Mucosa of rectum (tissue), 2 donors: ENCODE results near the gene WNT1.

Source experiments
- H3K27ac ChIP-seq, 2 donors: one replicate each; pipeline ENCODE4 v1.7.0; 2013; ENCODE audit warnings: inconsistent platforms in 2 of 2, low read depth in 2 of 2, low read length in 2 of 2
- H3K27me3 ChIP-seq, 2 donors: one replicate each; pipeline ENCODE4 v1.7.0; 2013; ENCODE audit warnings: low read length in 2 of 2; ENCODE audit not compliant: control insufficient read depth in 2 of 2, insufficient read depth in 2 of 2
- H3K36me3 ChIP-seq, 2 donors: one replicate each; pipeline ENCODE4 v1.7.0; 2013; ENCODE audit warnings: low read length in 2 of 2; ENCODE audit not compliant: control insufficient read depth in 2 of 2, insufficient read depth in 2 of 2
- H3K4me1 ChIP-seq, 2 donors: one replicate each; pipeline ENCODE4 v1.7.0; 2013; ENCODE audit warnings: low read length in 2 of 2, mild to moderate bottlenecking in 1 of 2; ENCODE audit not compliant: control insufficient read depth in 2 of 2, insufficient read depth in 2 of 2
- H3K4me3 ChIP-seq, 2 donors: one replicate each; pipeline ENCODE4 v1.7.0; 2013; ENCODE audit warnings: low read length in 2 of 2
- H3K9ac ChIP-seq, 2 donors: one replicate each; pipeline ENCODE4 v1.7.0; 2013; ENCODE audit warnings: low read length in 2 of 2, low read depth in 1 of 2, mild to moderate bottlenecking in 1 of 2
- H3K9me3 ChIP-seq, 2 donors: one replicate each; pipeline ENCODE4 v1.7.0; 2013; ENCODE audit warnings: low read length in 2 of 2; ENCODE audit not compliant: control insufficient read depth in 2 of 2
- donor health status: healthy.
- donor health status: Normal muscosa, but diverticular disease.

Gene WNT1

DNA sequence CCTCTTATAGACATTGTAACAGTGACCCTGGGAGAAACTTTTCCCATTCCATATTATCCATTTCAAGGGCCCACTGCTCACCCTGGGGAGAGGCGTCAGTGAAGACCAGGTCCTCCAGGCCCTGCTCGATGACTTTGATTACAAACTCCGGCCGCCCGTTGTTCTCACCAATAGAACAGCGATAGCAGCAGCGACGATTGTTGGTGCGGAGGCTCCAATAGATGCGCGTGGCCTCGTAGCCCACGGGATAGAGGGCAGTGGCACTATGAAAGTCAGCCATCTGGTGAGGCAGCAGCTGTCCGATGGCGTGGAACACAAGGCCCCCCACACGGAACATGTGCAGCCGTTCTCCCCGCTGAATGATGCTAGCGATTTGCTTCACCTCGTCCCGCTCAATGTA is 48.0 kb downstream of the WNT1 start:
- Histone ChIP-seq H3K9ac (no peak overlapping the region), H3K27ac (no peak overlapping the region), H3K27me3 (no peaks in the 10 kb centered on the region), H3K4me3 (no peak overlapping the region), H3K36me3 (peaks cover 71 to 82% of the 10 kb centered on the region in 2 donors), H3K9me3 (no peaks in the 10 kb centered on the region), H3K4me1 (no peaks in the 10 kb centered on the region)

DNA sequence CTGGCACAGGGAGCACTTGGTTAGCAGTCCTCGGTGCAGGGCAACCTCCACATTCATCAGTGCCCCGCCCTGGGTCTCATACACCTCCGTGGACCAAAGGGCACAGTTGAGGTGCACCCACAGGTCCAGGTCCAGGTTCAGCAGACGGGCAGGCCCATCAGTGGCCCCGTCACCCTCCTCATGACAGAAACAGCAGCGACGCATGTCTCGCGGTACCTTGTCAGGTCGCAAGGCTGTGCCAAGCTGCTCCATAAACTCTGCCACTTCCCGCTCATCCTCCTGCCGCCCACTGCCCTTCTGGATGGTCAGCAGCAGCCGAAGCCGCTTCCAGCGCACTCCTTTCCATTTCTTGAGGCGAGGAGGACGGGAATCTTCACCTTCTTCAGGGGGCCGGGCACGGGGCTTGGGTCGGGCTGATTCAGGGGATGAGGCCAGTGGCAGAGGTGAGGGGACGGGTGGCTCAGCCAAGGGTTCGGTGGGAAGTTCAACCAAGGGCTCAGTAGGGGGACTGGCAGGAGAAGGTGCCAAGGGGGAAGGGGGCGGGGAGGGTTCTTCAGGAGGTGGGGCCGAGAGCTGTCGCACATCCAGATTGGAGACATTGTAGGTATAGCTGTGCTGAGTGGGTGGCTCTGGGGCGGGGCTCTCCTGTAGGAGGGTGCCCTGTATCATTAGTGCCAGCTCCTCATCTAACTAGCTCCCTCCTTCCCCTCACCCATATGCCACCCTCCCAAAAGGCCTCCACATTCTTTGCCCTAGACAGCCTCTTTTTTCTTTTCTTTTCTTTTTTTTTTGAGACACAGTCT is 48.8 kb downstream of the WNT1 start:
- Histone ChIP-seq H3K9me3 (no peaks in the 10 kb centered on the region), H3K36me3 (peaks cover 73 to 85% of the 10 kb centered on the region in 2 donors), H3K27me3 (no peaks in the 10 kb centered on the region), H3K4me1 (no peaks in the 10 kb centered on the region), H3K4me3 (no peak overlapping the region), H3K27ac (no peak overlapping the region), H3K9ac (no peak overlapping the region)

DNA sequence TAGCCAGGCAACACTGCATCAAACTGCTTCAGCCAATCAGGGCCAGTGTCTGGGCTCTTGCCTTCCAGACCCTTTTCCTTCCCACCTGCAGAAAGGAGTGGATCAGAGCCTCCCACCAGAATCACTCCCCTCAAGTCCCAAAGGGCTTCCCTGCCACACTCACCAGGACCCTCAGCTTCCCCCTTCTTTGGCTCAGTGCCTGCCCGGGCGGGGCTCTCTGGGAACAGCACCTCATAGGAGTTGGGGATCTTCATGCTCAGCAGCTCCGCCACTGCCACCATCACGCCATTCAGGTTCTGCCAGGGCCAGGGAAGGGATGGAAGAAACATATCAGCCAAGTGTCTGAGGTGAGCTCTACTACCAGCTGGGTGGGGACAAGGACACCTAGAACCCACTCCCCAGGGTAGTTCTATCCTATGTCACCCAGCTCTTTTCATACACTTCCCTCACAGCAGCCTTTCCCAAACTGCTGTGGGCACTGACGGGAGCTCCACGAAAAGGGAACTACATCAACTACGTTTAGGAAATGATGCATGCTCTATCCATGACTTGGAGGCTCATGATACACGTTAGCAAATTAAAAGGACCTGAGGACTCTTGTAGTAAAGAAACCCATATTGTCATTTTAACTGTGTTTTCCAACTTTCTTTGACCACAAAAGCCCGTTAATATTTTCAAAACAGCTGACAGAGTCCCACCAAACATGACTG is 49.9 kb downstream of the WNT1 start:
- Histone ChIP-seq H3K9ac (no peak overlapping the region), H3K27me3 (no peaks in the 10 kb centered on the region), H3K4me1 (no peaks in the 10 kb centered on the region), H3K4me3 (no peak overlapping the region), H3K36me3 (peaks cover 73 to 84% of the 10 kb centered on the region in 2 donors), H3K27ac (no peak overlapping the region), H3K9me3 (no peaks in the 10 kb centered on the region)

DNA sequence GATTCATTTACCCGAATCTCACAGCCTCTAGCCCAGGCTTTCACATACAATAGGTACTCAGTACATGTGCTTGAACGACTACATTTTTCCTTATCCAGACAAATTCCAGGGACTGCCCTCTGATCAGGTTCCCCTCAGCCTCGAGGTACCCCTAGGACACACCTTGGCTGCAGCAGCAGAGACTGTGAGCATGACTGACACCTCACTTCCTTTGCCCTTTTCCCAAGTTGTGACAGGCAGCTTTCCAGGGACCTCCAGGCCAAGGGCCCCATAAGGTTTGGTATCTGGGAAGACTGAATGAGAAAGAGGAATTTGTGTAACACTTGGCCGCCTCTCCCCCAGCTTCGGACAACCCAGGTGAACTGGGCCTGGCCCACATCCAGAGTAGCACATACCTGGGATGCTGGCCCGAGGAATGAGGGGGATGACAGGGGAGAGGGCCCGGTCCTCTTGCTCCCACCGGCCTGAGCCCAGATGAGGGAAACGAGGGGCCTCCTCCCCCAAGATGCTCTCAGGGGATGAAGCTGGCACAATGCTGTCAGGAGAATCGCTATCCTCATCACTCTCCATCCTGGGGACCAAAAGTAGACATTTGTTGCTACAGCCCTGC is 50.6 kb downstream of the WNT1 start:
- peaks cover 75 to 88% of the 10 kb centered on the region in 2 donors for H3K36me3 ChIP-seq
- no peak overlapping the region for H3K27ac ChIP-seq
- no peak overlapping the region for H3K4me3 ChIP-seq
- H3K9me3 ChIP-seq = no peaks in the 10 kb centered on the region
- H3K9ac ChIP-seq = no peak overlapping the region
- H3K4me1 ChIP-seq = no peaks in the 10 kb centered on the region
- H3K27me3 ChIP-seq = no peaks in the 10 kb centered on the region

DNA sequence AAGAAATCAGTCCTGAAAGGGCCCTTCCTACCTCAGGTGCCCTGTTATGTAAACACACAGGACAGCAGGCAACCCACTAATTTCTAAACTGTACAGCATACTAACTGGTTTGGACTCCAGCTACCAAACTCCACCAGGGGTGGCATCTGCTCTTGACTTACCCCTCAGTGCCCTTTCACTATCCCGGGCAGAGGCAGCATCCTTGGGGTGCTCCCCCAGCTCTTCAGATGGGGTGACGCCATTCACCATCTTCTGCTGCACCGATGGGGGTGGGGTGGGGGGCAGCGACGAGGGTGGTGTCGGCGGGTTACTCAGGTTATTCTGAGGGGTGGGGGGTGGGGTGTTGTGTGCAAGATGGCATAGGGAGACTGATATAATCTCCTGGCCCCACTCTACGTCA is 52.0 kb downstream of the WNT1 start:
- no peaks in the 10 kb centered on the region for H3K4me1 ChIP-seq
- no peak overlapping the region for H3K4me3 ChIP-seq
- no peak overlapping the region for H3K27ac ChIP-seq
- peaks cover 79 to 87% of the 10 kb centered on the region in 2 donors for H3K36me3 ChIP-seq
- no peaks in the 10 kb centered on the region for H3K27me3 ChIP-seq
- no peak overlapping the region for H3K9ac ChIP-seq
- H3K9me3 ChIP-seq = no peaks in the 10 kb centered on the region

DNA sequence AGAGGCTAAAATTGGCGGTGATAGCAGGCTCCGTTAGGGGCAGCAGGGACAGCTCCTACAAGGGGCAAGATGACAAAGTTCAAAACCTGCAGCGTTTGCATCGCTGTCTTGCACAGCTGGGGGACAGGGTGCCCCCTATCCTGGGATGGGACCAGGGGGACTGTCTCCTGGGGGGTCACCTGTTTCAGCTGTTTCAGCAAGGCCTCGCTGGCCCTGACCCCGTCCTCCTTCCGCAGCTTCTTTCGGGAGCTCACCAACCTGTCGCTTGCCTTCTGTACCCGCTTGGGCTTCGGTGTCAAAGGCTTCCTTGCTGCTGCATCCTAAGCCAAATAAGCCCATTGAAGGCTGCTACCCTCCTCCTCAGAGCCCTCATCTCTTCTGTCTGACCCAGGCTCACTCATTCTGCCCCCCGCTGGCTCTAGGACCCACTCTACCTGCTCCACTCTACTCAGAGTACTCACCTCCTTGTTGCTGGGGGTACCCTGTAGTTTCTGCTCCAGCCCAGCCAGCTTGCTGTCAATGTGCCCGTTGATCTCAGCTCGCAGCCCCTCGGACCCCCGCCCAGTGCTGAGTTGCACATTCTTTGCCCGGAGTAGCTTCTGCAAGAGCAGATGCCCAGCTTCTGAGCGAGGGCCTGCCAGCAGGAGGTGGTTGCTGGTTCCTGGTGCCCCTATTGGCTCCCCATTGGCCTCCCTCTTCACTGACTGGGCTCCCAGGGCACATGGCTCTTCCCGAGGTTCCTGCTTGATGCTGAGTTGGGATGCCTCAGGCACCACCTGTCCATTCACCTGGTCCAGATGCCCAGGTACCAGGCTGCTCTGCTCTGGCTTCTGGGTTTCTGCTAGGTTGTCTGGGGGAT is 52.8 kb downstream of the WNT1 start:
- Histone ChIP-seq H3K27ac (no peak overlapping the region), H3K27me3 (no peaks in the 10 kb centered on the region), H3K36me3 (peaks cover 73 to 84% of the 10 kb centered on the region in 2 donors), H3K4me3 (no peak overlapping the region), H3K4me1 (no peaks in the 10 kb centered on the region), H3K9me3 (no peaks in the 10 kb centered on the region), H3K9ac (no peak overlapping the region)

DNA sequence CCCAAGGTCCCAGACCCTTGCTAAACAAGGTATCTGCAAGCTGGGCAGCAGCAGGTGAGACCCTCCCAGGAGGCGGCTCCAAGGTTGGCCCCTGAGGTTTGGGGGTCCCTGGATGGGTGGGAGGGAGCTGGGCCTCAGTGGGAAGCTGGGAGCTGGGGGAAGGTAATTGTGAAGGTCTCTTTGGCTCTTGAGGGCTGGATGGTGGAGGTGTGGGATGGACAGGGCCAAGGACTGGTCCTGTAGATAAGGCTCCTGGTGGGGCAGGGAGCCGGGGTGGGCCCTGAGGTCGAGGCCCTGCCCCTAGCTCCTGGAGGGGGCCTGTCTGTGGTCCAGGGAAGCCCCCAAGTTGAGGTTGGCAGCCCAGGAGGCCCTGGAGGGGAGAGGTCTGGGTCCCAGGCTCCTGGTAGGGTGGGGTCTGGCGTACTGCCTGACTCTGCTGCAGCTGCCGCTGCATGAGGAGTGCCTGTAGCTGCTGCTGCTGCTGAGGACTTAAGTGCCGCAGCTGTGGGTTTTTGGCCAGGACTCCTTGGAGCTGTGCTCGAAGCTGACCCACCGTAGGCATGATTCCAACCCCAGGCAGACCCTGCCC is 53.5 kb downstream of the WNT1 start:
- Histone ChIP-seq H3K9ac (no peak overlapping the region), H3K36me3 (peaks cover 66 to 80% of the 10 kb centered on the region in 2 donors), H3K27ac (no peak overlapping the region), H3K4me3 (no peak overlapping the region), H3K4me1 (no peaks in the 10 kb centered on the region), H3K9me3 (no peaks in the 10 kb centered on the region), H3K27me3 (no peaks in the 10 kb centered on the region)
